GM23248 (cell line): ENCODE results near the gene COA4. TPM values are rescaled to one million over a fixed set of nuclear protein-coding genes. Genes with fewer than 3 reads are reported as not detected.

Experiments
- DNase-seq: peaks from one replicate; pipeline ENCODE4 v3.0.0-alpha.2; 2015
- H2AFZ ChIP-seq: fragments of 200-600 bp; sonication (generic); 2 replicates; pipeline ENCODE4 v1.6.1; 2016; ENCODE audit warnings: antibody characterized with exemption
- H3F3A ChIP-seq: fragments of 200-600 bp; sonication (generic); 2 replicates; pipeline ENCODE4 v1.6.1; 2016; ENCODE audit warnings: mild to moderate bottlenecking, antibody characterized with exemption, mixed run types; ENCODE audit not compliant: insufficient read depth
- H3K27ac ChIP-seq: fragments of 200-600 bp; sonication (generic); 2 replicates; pipeline ENCODE4 v1.5.1; 2016; ENCODE audit warnings: mild to moderate bottlenecking
- H3K27me3 ChIP-seq: fragments of 200-600 bp; sonication (generic); replicated peaks from 2 replicates; pipeline ENCODE4 v1.6.1; 2016; ENCODE audit warnings: mild to moderate bottlenecking; ENCODE audit not compliant: insufficient read depth
- H3K36me3 ChIP-seq: fragments of 200-600 bp; sonication (generic); 2 replicates; pipeline ENCODE4 v1.6.1; 2016; ENCODE audit warnings: low read depth, mild to moderate bottlenecking
- H3K4me1 ChIP-seq: fragments of 200-600 bp; sonication (generic); 2 replicates; pipeline ENCODE4 v1.6.1; 2016; ENCODE audit warnings: mild to moderate bottlenecking; ENCODE audit not compliant: insufficient read depth
- H3K4me2 ChIP-seq: fragments of 200-600 bp; sonication (generic); one replicate; pipeline ENCODE4 v1.6.1; 2016; ENCODE audit warnings: mild to moderate bottlenecking; ENCODE audit not compliant: unreplicated experiment
- H3K4me3 ChIP-seq: fragments of 200-600 bp; sonication (generic); 2 replicates; pipeline ENCODE4 v1.5.1; 2016; ENCODE audit warnings: mild to moderate bottlenecking
- H3K79me2 ChIP-seq: fragments of 200-600 bp; sonication (generic); 2 replicates; pipeline ENCODE4 v1.6.1; 2016; ENCODE audit warnings: mild to moderate bottlenecking; ENCODE audit not compliant: insufficient read depth
- H3K9ac ChIP-seq: fragments of 200-600 bp; sonication (generic); 2 replicates; pipeline ENCODE4 v1.6.1; 2016; ENCODE audit warnings: mild to moderate bottlenecking
- H3K9me2 ChIP-seq: fragments of 200-600 bp; sonication (generic); 2 replicates; pipeline ENCODE4 v1.6.1; 2016; ENCODE audit warnings: mixed run types, mild to moderate bottlenecking, moderate library complexity; ENCODE audit not compliant: insufficient read depth
- H3K9me3 ChIP-seq: fragments of 200-600 bp; sonication (generic); one replicate; pipeline ENCODE4 v1.6.1; 2017; ENCODE audit warnings: low read depth
- H4K20me1 ChIP-seq: fragments of 200-600 bp; sonication (generic); 2 replicates; pipeline ENCODE4 v1.6.0; 2016; ENCODE audit not compliant: insufficient read depth
- EZH2 ChIP-seq: fragments of 200-600 bp; sonication (generic); IDR thresholded peaks from 2 replicates; pipeline ENCODE4 v1.6.1; 2018; ENCODE audit warnings: antibody characterized with exemption, mild to moderate bottlenecking; ENCODE audit not compliant: insufficient read depth, poor library complexity, severe bottlenecking
- EZH2phosphoT487 ChIP-seq: fragments of 200-600 bp; sonication (generic); IDR thresholded peaks from 2 replicates; pipeline ENCODE4 v1.6.1; 2018; ENCODE audit warnings: antibody characterized with exemption, moderate library complexity, mild to moderate bottlenecking, low read depth; ENCODE audit not compliant: insufficient read depth
- WGBS, 2 experiments: methylation state at CpG; one replicate each; pipeline ENCODE4 v1.1.6; 2015 to 2017; ENCODE audit warnings: low lambda C conversion rate in 2 of 2, low coverage in 1 of 2; ENCODE audit errors: missing lambda C conversion rate in 2 of 2; 5-methylcytosine and 5-hydroxymethylcytosine counted together
- in situ Hi-C: fragments of 300-500 bp; cut with MboI; formaldehyde crosslinking; loops from 2 replicates; pipeline ENCODE4 v1.15.0; 2020
- polyA plus RNA-seq: library from polyadenylated mRNA; unstranded; fragments of >200 nt; fragmentation: Nextera tagmentation; extraction: Ambion mirVana; gene quantifications from 2 replicates; pipeline ENCODE4 v1.2.1, GENCODE V29; 2016
- total RNA-seq: library from RNA; depleted of rRNA; stranded (reverse); fragments of >200 nt; shearing (Covaris generic); gene quantifications from 2 replicates; pipeline ENCODE4 v1.2.3, GENCODE V29; 2014; rRNA removed

Gene COA4
- 67.7 and 79.0 TPM in 2 replicates for total RNA-seq
- polyA plus RNA-seq = 78.5 and 84.0 TPM in 2 replicates

DNA sequence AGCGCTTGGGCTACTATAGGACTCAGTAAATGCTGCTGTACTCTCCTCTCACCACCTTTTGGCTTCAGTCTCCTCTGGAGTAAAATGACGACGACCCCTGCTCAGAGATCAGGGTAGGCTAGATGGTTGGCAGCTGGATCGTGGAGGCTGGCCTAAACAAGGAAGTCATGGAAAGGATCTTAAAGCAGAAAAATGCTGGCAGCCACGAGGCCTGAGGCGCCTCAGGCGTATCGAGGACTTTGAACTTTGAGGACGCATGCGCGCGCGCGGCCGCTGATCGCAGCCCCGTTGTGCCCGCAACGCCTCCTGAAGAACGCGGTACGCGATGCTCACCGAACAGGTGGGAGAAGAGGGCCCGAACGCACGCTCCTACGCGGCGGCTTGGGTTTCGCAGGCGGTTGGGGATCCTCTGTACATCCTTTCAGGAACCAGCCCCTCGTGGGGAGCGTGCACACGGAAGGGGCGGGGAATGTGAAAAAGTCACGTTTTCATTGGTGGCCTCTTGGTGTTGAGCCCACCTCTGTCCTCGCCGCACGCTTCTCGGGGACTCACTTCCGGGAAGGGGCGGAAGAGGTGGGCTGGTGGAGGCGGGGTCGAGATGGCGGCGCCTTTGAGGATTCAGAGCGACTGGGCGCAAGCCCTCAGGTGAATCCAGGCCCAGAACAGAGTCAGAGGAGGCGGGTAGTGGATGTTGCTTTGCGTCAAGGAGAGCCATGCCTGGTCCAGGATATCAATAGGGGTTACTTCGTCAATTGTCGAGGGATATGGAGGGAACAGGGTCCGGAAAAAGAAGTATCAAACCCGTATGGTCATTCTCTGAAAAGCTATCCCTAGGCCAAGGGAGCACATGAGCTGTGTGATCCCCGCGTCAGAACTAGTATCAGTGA lies at the start of gene COA4, which contains the start of gene PAAF1:
Gene COA4, minus strand, starts transcription at position 423 of the 887 bp plus-strand sequence. CDS start 3,468 bp downstream, outside the sequence.
Gene PAAF1, plus strand, starts transcription at position 576 of the 887 bp plus-strand sequence. Its CDS starts 23 bp downstream, at position 599.
- peaks cover 4% of the 10 kb centered on the region; the same call in 1 of the 2 replicates for H3K36me3 ChIP-seq
- H3K9ac ChIP-seq = peak within 1 kb of the TSS; percentile 91
- 0 out of 2 replicates have a peak, but pooled peaks cover under 1% of the 10 kb centered on the region for H3F3A ChIP-seq
- H3K4me2 ChIP-seq = peak within 1 kb of the TSS; percentile 94
- peaks cover 62% of the 10 kb centered on the region for H3K79me2 ChIP-seq
- peak within 1 kb of the TSS; percentile 81 for H3K27ac ChIP-seq
- peak within 1 kb of the TSS; percentile 98 for H3K4me3 ChIP-seq
- no peak for TF ChIP-seq EZH2phosphoT487
- TF ChIP-seq EZH2 = no peak
- H3K4me1 ChIP-seq = peaks cover 8% of the 10 kb centered on the region
- H4K20me1 ChIP-seq = no peaks in the 10 kb centered on the region
- in situ Hi-C loops = no loop called here
- H2AFZ ChIP-seq = peak within 1 kb of the TSS; percentile 91
- DNase-seq = peak; percentile 97
- H3K27me3 ChIP-seq = no peaks in the 10 kb centered on the region
- H3K9me2 ChIP-seq = no peaks in the 10 kb centered on the region
- 1% methylated on average over 53 to 57 of the region's 57 CpGs for WGBS, 2 experiments
- H3K9me3 ChIP-seq = no peaks in the 10 kb centered on the region

DNA sequence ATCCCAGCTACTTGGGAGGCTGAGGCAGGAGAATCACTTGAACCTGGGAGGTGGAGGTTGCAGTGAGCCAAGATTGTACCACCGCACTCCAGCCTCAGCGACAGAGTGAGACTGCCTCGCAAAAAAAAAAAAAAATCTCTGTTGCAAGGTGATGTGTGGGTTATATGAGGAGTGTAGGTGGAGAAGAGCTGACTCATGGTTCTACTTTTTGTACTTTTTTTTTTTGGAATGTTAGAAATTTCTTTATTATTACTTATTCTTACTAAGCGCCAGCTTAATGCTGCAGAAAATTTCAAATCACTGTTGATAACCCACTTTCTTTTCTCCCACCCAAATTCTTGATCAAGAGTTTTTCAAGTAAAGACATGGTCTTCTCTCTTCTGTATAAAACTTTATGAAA lies 44.5 kb upstream of the COA4 start:
- Histone ChIP-seq H2AFZ (no peak overlapping the region), H3K79me2 (no peaks in the 10 kb centered on the region), H3F3A (no peaks in the 10 kb centered on the region), H3K27ac (no peak overlapping the region), H3K9me2 (no peaks in the 10 kb centered on the region), H3K4me1 (no peaks in the 10 kb centered on the region), H3K9ac (no peak overlapping the region), H4K20me1 (no peaks in the 10 kb centered on the region), H3K36me3 (peaks cover 21% of the 10 kb centered on the region; the same call in 1 of the 2 replicates), H3K4me2 (no peak overlapping the region), H3K27me3 (no peaks in the 10 kb centered on the region), H3K9me3 (no peaks in the 10 kb centered on the region), H3K4me3 (no peak overlapping the region)
- no peak for TF ChIP-seq EZH2
- TF ChIP-seq EZH2phosphoT487 = no peak
- in situ Hi-C loops = no loop called here
- WGBS, 2 experiments = 95 to 100% methylated on average over 4 of the region's 4 CpGs
- no peak for DNase-seq

DNA sequence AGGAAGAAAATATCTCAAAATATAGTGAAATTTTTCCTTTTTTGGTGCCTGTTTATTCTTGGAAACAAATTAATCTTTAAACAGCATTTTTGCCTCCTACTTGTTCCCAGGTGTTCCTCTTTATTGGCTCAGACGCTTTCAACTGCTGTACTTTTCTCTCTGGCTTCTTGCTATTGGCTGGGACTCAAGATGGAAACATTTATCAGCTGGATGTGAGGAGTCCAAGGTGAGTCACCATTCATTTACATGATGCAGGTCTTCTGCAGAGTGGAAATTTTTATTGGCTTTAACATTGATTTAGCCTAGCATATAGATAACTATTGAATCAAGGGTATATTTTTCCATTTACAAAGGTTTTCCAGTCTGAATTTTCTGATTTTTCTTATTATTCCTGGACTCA lies 39.8 kb upstream of the COA4 start:
- in situ Hi-C loops = no loop called here
- Histone ChIP-seq H3K9ac (no peak overlapping the region), H3K4me1 (no peaks in the 10 kb centered on the region), H3K27ac (no peak overlapping the region), H3K27me3 (no peaks in the 10 kb centered on the region), H4K20me1 (no peaks in the 10 kb centered on the region), H3K9me2 (no peaks in the 10 kb centered on the region), H3F3A (peaks cover 4% of the 10 kb centered on the region; the same call in 1 of the 2 replicates), H2AFZ (no peak overlapping the region), H3K9me3 (no peaks in the 10 kb centered on the region), H3K4me2 (no peak overlapping the region), H3K79me2 (no peaks in the 10 kb centered on the region), H3K36me3 (peaks cover 20% of the 10 kb centered on the region; the same call in 1 of the 2 replicates), H3K4me3 (no peak overlapping the region)
- DNase-seq = peak; percentile 63
- 54 to 69% methylated on average over 1 of the region's 1 CpG for WGBS, 2 experiments
- no peak for TF ChIP-seq EZH2
- no peak for TF ChIP-seq EZH2phosphoT487

DNA sequence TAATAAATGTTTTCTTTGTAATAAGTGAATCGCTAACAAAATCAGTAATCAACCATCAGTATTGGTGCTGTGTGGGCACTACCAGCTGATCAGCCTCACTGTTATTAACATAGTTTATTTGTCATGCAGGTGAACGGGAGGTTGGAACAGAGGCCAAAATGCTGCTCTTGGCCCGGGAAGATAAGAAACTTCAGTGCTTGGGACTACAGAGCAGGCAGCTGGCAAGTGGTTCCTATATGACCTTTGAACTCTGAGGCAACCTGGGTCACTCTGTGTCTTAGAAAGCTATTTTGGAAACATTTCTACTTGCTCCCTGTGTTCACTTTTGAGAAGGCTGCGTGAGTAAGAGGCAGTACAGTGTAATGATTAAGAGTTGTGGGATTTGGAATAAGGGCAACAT lies 37.6 kb upstream of the COA4 start:
- 85 to 89% methylated on average over 4 of the region's 4 CpGs for WGBS, 2 experiments
- Histone ChIP-seq H3K9me3 (no peaks in the 10 kb centered on the region), H3K79me2 (no peaks in the 10 kb centered on the region), H3K27me3 (no peaks in the 10 kb centered on the region), H4K20me1 (no peaks in the 10 kb centered on the region), H2AFZ (no peak overlapping the region), H3K4me1 (no peaks in the 10 kb centered on the region), H3K9me2 (no peaks in the 10 kb centered on the region), H3K4me2 (no peak overlapping the region), H3K4me3 (no peak overlapping the region), H3F3A (peaks cover 4% of the 10 kb centered on the region; the same call in 1 of the 2 replicates), H3K9ac (no peak overlapping the region), H3K27ac (no peak overlapping the region), H3K36me3 (peaks cover 15% of the 10 kb centered on the region; the same call in 1 of the 2 replicates)
- in situ Hi-C loops = no loop called here
- TF ChIP-seq EZH2phosphoT487 = no peak
- TF ChIP-seq EZH2 = no peak
- DNase-seq = no peak
